WTC11 (cell line): ENCODE measurements around the gene TOM1. TPM values are rescaled to one million over a fixed set of nuclear protein-coding genes. Genes with fewer than 3 reads are reported as not detected.
A peak's percentile ranks its signal among the peaks of the same experiment; 100 is the strongest.

Source experiments
- CREM ChIP-seq: sonication (generic); formaldehyde crosslinking; IDR thresholded peaks from 2 replicates; pipeline ENCODE4 v1.8.1; 2022; ENCODE audit warnings: mild to moderate bottlenecking, missing genetic modification reagents, moderate library complexity
- FOXP1 ChIP-seq: sonication (generic); formaldehyde crosslinking; IDR thresholded peaks from 2 replicates; pipeline ENCODE4 v1.8.0; 2022; ENCODE audit warnings: missing genetic modification reagents, mild to moderate bottlenecking, moderate library complexity, borderline replicate concordance
- FOXP4 ChIP-seq: sonication (generic); formaldehyde crosslinking; IDR thresholded peaks from 2 replicates; pipeline ENCODE4 v1.8.0; 2022; ENCODE audit warnings: mild to moderate bottlenecking, missing genetic modification reagents
- GABPB1 ChIP-seq: sonication (generic); formaldehyde crosslinking; IDR thresholded peaks from 2 replicates; pipeline ENCODE4 v1.8.1; 2023; ENCODE audit warnings: mild to moderate bottlenecking, missing genetic modification reagents
- GRHL2 ChIP-seq: fragments of 250-450 bp; sonication (Bioruptor Pico); IDR thresholded peaks from 2 replicates; pipeline ENCODE4 v1.8.0; 2022; ENCODE audit warnings: mild to moderate bottlenecking, moderate library complexity; ENCODE audit not compliant: insufficient replicate concordance, severe bottlenecking
- GTF2I ChIP-seq: fragments of 250-450 bp; sonication (Bioruptor Pico); conservative IDR thresholded peaks from 2 replicates; pipeline ENCODE4 v1.4.0; 2021; ENCODE audit warnings: mild to moderate bottlenecking
- HMGA2 ChIP-seq: fragments of 250-450 bp; sonication (Bioruptor Pico); IDR thresholded peaks from 2 replicates; pipeline ENCODE4 v1.4.0; 2021; ENCODE audit warnings: mild to moderate bottlenecking, moderate library complexity
- IRF2 ChIP-seq: sonication (generic); formaldehyde crosslinking; IDR thresholded peaks from 2 replicates; pipeline ENCODE4 v1.8.0; 2022; ENCODE audit warnings: low read depth, missing genetic modification reagents, borderline replicate concordance
- JAZF1 ChIP-seq: fragments of 250-450 bp; sonication (Bioruptor Pico); IDR thresholded peaks from 2 replicates; pipeline ENCODE4 v1.9.0; 2021; ENCODE audit warnings: moderate library complexity, mild to moderate bottlenecking, inconsistent platforms
- MYBL2 ChIP-seq: sonication (generic); formaldehyde crosslinking; IDR thresholded peaks from 2 replicates; pipeline ENCODE4 v1.8.1; 2023; ENCODE audit warnings: mild to moderate bottlenecking, moderate library complexity, missing genetic modification reagents
- NFE2L1 ChIP-seq: sonication (generic); formaldehyde crosslinking; IDR thresholded peaks from 2 replicates; pipeline ENCODE4 v1.8.1; 2023; ENCODE audit warnings: missing genetic modification reagents
- NR3C1 ChIP-seq: sonication (generic); formaldehyde crosslinking; conservative IDR thresholded peaks from 2 replicates; pipeline ENCODE4 v1.8.1; 2023; ENCODE audit warnings: low read depth, mild to moderate bottlenecking, missing genetic modification reagents
- PRDM15 ChIP-seq: sonication (generic); formaldehyde crosslinking; IDR thresholded peaks from 2 replicates; pipeline ENCODE4 v1.8.0; 2022; ENCODE audit warnings: missing genetic modification reagents
- RORB ChIP-seq: fragments of 250-450 bp; sonication (Bioruptor Pico); IDR thresholded peaks from 2 replicates; pipeline ENCODE4 v1.9.0; 2021; ENCODE audit warnings: mild to moderate bottlenecking
- TEAD1 ChIP-seq: sonication (generic); formaldehyde crosslinking; IDR thresholded peaks from 2 replicates; pipeline ENCODE4 v1.8.0; 2022; ENCODE audit warnings: mild to moderate bottlenecking, missing genetic modification reagents
- ZBTB21 ChIP-seq: sonication (generic); formaldehyde crosslinking; IDR thresholded peaks from 2 replicates; pipeline ENCODE4 v1.8.1; 2023; ENCODE audit warnings: mild to moderate bottlenecking, missing genetic modification reagents, borderline replicate concordance
- ZNF423 ChIP-seq: fragments of 250-450 bp; sonication (Bioruptor Pico); IDR thresholded peaks from 2 replicates; pipeline ENCODE4 v2.1.2; 2022; ENCODE audit warnings: mild to moderate bottlenecking, moderate library complexity
- ZNF425 ChIP-seq: fragments of 250-450 bp; sonication (Bioruptor Pico); conservative IDR thresholded peaks from 2 replicates; pipeline ENCODE4 v1.9.0; 2021; ENCODE audit warnings: mild to moderate bottlenecking
- ZNF671 ChIP-seq: fragments of 250-450 bp; sonication (Bioruptor Pico); IDR thresholded peaks from 2 replicates; pipeline ENCODE4 v1.8.0; 2021; ENCODE audit warnings: mild to moderate bottlenecking
- total RNA-seq: library from RNA; stranded (reverse); gene quantifications from 3 replicates; pipeline ENCODE4 v1.2.3, GENCODE V29; 2021
- TF ChIP-seq, protein P1 (sequence below): fragments of 250-450 bp; sonication (Bioruptor Pico); IDR thresholded peaks from 2 replicates; pipeline ENCODE4 v2.1.2; 2022; ENCODE audit warnings: mild to moderate bottlenecking, moderate library complexity
- TF ChIP-seq, protein P2 (sequence below): sonication (generic); formaldehyde crosslinking; IDR thresholded peaks from 2 replicates; pipeline ENCODE4 v1.8.1; 2022; ENCODE audit warnings: low read depth, missing genetic modification reagents, borderline replicate concordance
- TF ChIP-seq, protein P3 (sequence below): sonication (generic); formaldehyde crosslinking; IDR thresholded peaks from 2 replicates; pipeline ENCODE4 v1.8.1; 2022; ENCODE audit warnings: mild to moderate bottlenecking, moderate library complexity, missing genetic modification reagents
- TF ChIP-seq, protein P4 (sequence below): sonication (generic); formaldehyde crosslinking; IDR thresholded peaks from 2 replicates; pipeline ENCODE4 v1.8.1; 2023; ENCODE audit warnings: mild to moderate bottlenecking, missing genetic modification reagents
- TF ChIP-seq, protein P5 (sequence below): sonication (generic); formaldehyde crosslinking; IDR thresholded peaks from 2 replicates; pipeline ENCODE4 v1.8.1; 2023; ENCODE audit warnings: mild to moderate bottlenecking, missing genetic modification reagents, moderate library complexity

Gene TOM1
- total RNA-seq, 1 experiment from 2014 or later, result 23.5 TPM

DNA sequence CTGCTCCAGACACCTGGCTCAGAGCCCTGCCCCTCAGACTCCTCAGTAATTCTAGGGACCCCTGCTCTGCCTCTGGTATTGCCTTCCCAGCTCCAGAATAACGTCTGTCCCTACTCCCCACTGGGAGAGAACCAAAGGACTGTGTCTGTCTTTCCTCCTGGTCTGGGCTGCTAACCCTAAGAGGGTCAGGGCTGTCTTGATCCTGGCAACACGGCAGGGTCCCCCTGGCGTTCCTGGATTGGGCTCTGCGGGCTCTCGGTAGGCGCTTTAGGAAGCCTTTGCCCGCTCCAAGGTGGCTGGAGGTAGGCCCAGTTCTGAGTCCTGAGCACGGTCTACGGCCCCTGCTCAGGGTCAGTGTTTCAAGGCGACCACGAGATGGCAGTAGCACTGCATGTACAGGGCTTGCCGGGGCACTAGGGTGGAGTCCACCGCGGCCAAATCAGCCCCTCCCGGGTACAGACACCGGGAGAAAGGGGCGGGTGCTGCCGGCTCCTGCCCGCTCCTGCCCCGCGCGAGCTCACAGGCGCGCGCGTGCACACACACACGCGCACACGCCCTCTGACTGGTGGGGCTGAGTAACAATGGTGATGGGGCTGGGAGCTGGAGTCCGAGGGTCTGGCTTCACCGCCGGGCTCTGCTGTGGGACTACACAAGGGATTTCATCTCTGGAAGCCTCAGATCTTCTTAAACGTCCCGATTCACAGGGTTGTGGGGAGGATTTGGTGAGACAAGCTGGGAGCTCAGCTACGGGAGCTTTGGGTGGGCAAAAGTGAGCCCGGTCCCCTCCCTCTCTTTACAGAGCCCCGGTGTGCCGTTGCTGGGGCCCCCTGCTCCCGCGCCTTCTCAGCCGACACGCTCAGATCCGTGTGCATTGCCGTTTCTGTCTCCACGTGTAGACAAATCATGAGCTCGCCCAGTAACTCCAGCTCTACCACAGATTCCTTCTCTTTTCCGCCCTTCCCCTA, 51.1 kb downstream of the TOM1 start (continued):
- TF ChIP-seq PRDM15 (CRISPR knock-in tag) (no peak), ZNF425 (CRISPR knock-in tag) (no peak), HMGA2 (no peak), NFE2L1 (CRISPR knock-in tag) (0 out of 2 replicates have a peak, but pooled peaks have one; percentile 23), NR3C1 (CRISPR knock-in tag) (no peak), GRHL2 (no peak), ZBTB21 (CRISPR knock-in tag) (no peak), TEAD1 (no peak), FOXP4 (no peak), RORB (CRISPR knock-in tag) (no peak), GABPB1 (CRISPR knock-in tag) (peak; percentile 30; the same call in 1 of the 2 replicates), IRF2 (CRISPR knock-in tag) (no peak), MYBL2 (CRISPR knock-in tag) (no peak), FOXP1 (CRISPR knock-in tag) (peak; percentile 60; the same call in 1 of the 2 replicates), ZNF423 (no peak), CREM (no peak), JAZF1 (CRISPR knock-in tag) (no peak), GTF2I (CRISPR knock-in tag) (no peak), ZNF671 (CRISPR knock-in tag) (no peak)
- TF ChIP-seq, protein P1, sequence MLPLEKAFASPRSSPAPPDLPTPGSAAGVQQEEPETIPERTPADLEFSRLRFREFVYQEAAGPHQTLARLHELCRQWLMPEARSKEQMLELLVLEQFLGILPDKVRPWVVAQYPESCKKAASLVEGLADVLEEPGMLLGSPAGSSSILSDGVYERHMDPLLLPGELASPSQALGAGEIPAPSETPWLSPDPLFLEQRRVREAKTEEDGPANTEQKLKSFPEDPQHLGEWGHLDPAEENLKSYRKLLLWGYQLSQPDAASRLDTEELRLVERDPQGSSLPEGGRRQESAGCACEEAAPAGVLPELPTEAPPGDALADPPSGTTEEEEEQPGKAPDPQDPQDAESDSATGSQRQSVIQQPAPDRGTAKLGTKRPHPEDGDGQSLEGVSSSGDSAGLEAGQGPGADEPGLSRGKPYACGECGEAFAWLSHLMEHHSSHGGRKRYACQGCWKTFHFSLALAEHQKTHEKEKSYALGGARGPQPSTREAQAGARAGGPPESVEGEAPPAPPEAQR (CRISPR knock-in tag), result no peak
- TF ChIP-seq, protein P2, sequence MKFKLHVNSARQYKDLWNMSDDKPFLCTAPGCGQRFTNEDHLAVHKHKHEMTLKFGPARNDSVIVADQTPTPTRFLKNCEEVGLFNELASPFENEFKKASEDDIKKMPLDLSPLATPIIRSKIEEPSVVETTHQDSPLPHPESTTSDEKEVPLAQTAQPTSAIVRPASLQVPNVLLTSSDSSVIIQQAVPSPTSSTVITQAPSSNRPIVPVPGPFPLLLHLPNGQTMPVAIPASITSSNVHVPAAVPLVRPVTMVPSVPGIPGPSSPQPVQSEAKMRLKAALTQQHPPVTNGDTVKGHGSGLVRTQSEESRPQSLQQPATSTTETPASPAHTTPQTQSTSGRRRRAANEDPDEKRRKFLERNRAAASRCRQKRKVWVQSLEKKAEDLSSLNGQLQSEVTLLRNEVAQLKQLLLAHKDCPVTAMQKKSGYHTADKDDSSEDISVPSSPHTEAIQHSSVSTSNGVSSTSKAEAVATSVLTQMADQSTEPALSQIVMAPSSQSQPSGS (CRISPR knock-in tag), result no peak
- TF ChIP-seq, protein P3, sequence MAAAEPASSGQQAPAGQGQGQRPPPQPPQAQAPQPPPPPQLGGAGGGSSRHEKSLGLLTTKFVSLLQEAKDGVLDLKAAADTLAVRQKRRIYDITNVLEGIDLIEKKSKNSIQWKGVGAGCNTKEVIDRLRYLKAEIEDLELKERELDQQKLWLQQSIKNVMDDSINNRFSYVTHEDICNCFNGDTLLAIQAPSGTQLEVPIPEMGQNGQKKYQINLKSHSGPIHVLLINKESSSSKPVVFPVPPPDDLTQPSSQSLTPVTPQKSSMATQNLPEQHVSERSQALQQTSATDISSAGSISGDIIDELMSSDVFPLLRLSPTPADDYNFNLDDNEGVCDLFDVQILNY, result no peak
- TF ChIP-seq, protein P4, sequence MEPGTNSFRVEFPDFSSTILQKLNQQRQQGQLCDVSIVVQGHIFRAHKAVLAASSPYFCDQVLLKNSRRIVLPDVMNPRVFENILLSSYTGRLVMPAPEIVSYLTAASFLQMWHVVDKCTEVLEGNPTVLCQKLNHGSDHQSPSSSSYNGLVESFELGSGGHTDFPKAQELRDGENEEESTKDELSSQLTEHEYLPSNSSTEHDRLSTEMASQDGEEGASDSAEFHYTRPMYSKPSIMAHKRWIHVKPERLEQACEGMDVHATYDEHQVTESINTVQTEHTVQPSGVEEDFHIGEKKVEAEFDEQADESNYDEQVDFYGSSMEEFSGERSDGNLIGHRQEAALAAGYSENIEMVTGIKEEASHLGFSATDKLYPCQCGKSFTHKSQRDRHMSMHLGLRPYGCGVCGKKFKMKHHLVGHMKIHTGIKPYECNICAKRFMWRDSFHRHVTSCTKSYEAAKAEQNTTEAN (CRISPR knock-in tag), result 0 out of 2 replicates have a peak, but pooled peaks have one; percentile 30
- TF ChIP-seq, protein P5, sequence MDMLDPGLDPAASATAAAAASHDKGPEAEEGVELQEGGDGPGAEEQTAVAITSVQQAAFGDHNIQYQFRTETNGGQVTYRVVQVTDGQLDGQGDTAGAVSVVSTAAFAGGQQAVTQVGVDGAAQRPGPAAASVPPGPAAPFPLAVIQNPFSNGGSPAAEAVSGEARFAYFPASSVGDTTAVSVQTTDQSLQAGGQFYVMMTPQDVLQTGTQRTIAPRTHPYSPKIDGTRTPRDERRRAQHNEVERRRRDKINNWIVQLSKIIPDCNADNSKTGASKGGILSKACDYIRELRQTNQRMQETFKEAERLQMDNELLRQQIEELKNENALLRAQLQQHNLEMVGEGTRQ (CRISPR knock-in tag), result no peak
